HG03342 (cell line): ENCODE results near the gene ANKRD13C.
A peak's percentile ranks its signal among the peaks of the same experiment; 100 is the strongest.
"Not testable (repeated sequence)": the region's sequence is repeated elsewhere in the genome, so short reads cannot be mapped to it uniquely, and the experiment has no call there.

ENCODE experiments used
- ATAC-seq: cut with Tn5 transposase; IDR thresholded peaks from one replicate; pipeline ENCODE4 v1.9.1; 2021; ENCODE audit warnings: mild to moderate bottlenecking, moderate library complexity; ENCODE audit not compliant: unreplicated experiment

The ANKRD13C gene

GRCh38 chr1:70354332-70355110 lies at the start of gene ANKRD13C:
TSS of gene ANKRD13C (minus strand) at chr1:70354722. CDS start at chr1:70354408, 314 bp downstream.
- ATAC-seq, result peak; percentile 91

- ATAC-seq, result no peak
These were observed 49.2 kb upstream of the ANKRD13C start for GRCh38 chr1:70403759-70404158.

GRCh38 chr1:70401974-70402373 lies 47.5 kb upstream of the ANKRD13C start:
- ATAC-seq, result no peak

GRCh38 chr1:70400335-70400734 lies 45.8 kb upstream of the ANKRD13C start:
- ATAC-seq, result no peak

GRCh38 chr1:70397013-70397412 lies 42.5 kb upstream of the ANKRD13C start:
- ATAC-seq, result no peak

- no peak for ATAC-seq
These were observed 42.1 kb upstream of the ANKRD13C start for GRCh38 chr1:70396607-70397006.

- ATAC-seq, result no peak
These were observed 38.1 kb upstream of the ANKRD13C start for GRCh38 chr1:70392626-70393025.

- ATAC-seq, result no peak
These were observed 33.0 kb upstream of the ANKRD13C start for GRCh38 chr1:70387507-70387906.

GRCh38 chr1:70386121-70386520 lies 31.6 kb upstream of the ANKRD13C start:
- no peak for ATAC-seq

- no peak for ATAC-seq
These were observed 31.0 kb upstream of the ANKRD13C start for GRCh38 chr1:70385477-70385876.

- no peak for ATAC-seq
These were observed 30.0 kb upstream of the ANKRD13C start for GRCh38 chr1:70384542-70384941.

GRCh38 chr1:70383483-70383882 lies 29.0 kb upstream of the ANKRD13C start:
- ATAC-seq, result no peak

GRCh38 chr1:70382682-70383081 lies 28.2 kb upstream of the ANKRD13C start:
- ATAC-seq, result peak; percentile 86

GRCh38 chr1:70376196-70376595 lies 21.7 kb upstream of the ANKRD13C start:
- no peak for ATAC-seq

- not testable (repeated sequence) for ATAC-seq
These were observed 19.1 kb upstream of the ANKRD13C start for GRCh38 chr1:70373580-70373979.

GRCh38 chr1:70372426-70372825 lies 17.9 kb upstream of the ANKRD13C start:
- no peak for ATAC-seq

GRCh38 chr1:70371586-70371985 lies 17.1 kb upstream of the ANKRD13C start:
- not testable (repeated sequence) for ATAC-seq

GRCh38 chr1:70367397-70367796 lies 12.9 kb upstream of the ANKRD13C start:
- not testable (repeated sequence) for ATAC-seq

GRCh38 chr1:70366997-70367396 lies 12.5 kb upstream of the ANKRD13C start:
- ATAC-seq, result not testable (repeated sequence)

GRCh38 chr1:70366425-70366952 lies 12.0 kb upstream of the ANKRD13C start:
- not testable (repeated sequence) for ATAC-seq

- no peak for ATAC-seq
These were observed 9.9 kb upstream of the ANKRD13C start for GRCh38 chr1:70364439-70364838.

GRCh38 chr1:70361727-70362398 lies 7.3 kb upstream of the ANKRD13C start:
- no peak for ATAC-seq
